ENCODE data around the gene TMED4.
"Not testable (repeated sequence)": the region's sequence is repeated elsewhere in the genome, so short reads cannot be mapped to it uniquely, and the experiment has no call there.

Gene TMED4

GRCh38 chr7:44569959-44570358 is 12.1 kb downstream of the TMED4 start:
- H3K4me3 ChIP-seq (ENCODE audit: low read depth, low read length) = no peak overlapping the region

- no peak overlapping the region for H3K4me3 ChIP-seq (ENCODE audit: low read depth, low read length)
Measured at GRCh38 chr7:44568771-44569560, 13.1 kb downstream of the TMED4 start.

- H3K4me3 ChIP-seq (ENCODE audit: low read depth, low read length) = no peak overlapping the region
Measured at GRCh38 chr7:44567884-44568283, 14.1 kb downstream of the TMED4 start.

GRCh38 chr7:44566680-44567079 is 15.4 kb downstream of the TMED4 start:
- no peak overlapping the region for H3K4me3 ChIP-seq (ENCODE audit: low read depth, low read length)

- H3K4me3 ChIP-seq (ENCODE audit: low read depth, low read length) = no peak overlapping the region
Measured at GRCh38 chr7:44565795-44566559, 16.1 kb downstream of the TMED4 start.

GRCh38 chr7:44565097-44565794 is 16.8 kb downstream of the TMED4 start:
- H3K4me3 ChIP-seq (ENCODE audit: low read depth, low read length) = no peak overlapping the region

- H3K4me3 ChIP-seq (ENCODE audit: low read depth, low read length) = no peak overlapping the region
Measured at GRCh38 chr7:44564606-44565005, 17.4 kb downstream of the TMED4 start.

GRCh38 chr7:44563171-44563679 is 18.8 kb downstream of the TMED4 start:
- H3K4me3 ChIP-seq (ENCODE audit: low read depth, low read length) = no peak overlapping the region

- H3K4me3 ChIP-seq (ENCODE audit: low read depth, low read length) = not testable (repeated sequence)
Measured at GRCh38 chr7:44562622-44562962, 19.4 kb downstream of the TMED4 start.

- H3K4me3 ChIP-seq (ENCODE audit: low read depth, low read length) = no peak overlapping the region
Measured at GRCh38 chr7:44561962-44562621, 19.9 kb downstream of the TMED4 start.

- no peak overlapping the region for H3K4me3 ChIP-seq (ENCODE audit: low read depth, low read length)
Measured at GRCh38 chr7:44561481-44561880, 20.6 kb downstream of the TMED4 start.

- H3K4me3 ChIP-seq (ENCODE audit: low read depth, low read length) = no peak overlapping the region
Measured at GRCh38 chr7:44559485-44559884, 22.5 kb downstream of the TMED4 start.

- no peak overlapping the region for H3K4me3 ChIP-seq (ENCODE audit: low read depth, low read length)
Measured at GRCh38 chr7:44557485-44557884, 24.5 kb downstream of the TMED4 start.

GRCh38 chr7:44555350-44555749 is 26.7 kb downstream of the TMED4 start:
- no peak overlapping the region for H3K4me3 ChIP-seq (ENCODE audit: low read depth, low read length)

GRCh38 chr7:44552473-44553005 is 29.5 kb downstream of the TMED4 start:
- H3K4me3 ChIP-seq (ENCODE audit: low read depth, low read length) = not testable (repeated sequence)

- H3K4me3 ChIP-seq (ENCODE audit: low read depth, low read length) = no peak overlapping the region
Measured at GRCh38 chr7:44549457-44549856, 32.6 kb downstream of the TMED4 start.

GRCh38 chr7:44548893-44549292 is 33.1 kb downstream of the TMED4 start:
- H3K4me3 ChIP-seq (ENCODE audit: low read depth, low read length) = no peak overlapping the region

GRCh38 chr7:44547536-44548231 is 34.3 kb downstream of the TMED4 start:
- no peak overlapping the region for H3K4me3 ChIP-seq (ENCODE audit: low read depth, low read length)

GRCh38 chr7:44541876-44542610 is 40.0 kb downstream of the TMED4 start:
- no peak overlapping the region for H3K4me3 ChIP-seq (ENCODE audit: low read depth, low read length)
